ENCODE measurements around the gene KCNA10. TPM values are rescaled to one million over a fixed set of nuclear protein-coding genes. Genes with fewer than 3 reads are reported as not detected.
A peak's percentile ranks its signal among the peaks of the same experiment; 100 is the strongest.

The KCNA10 gene
- total RNA-seq, 1 experiment from 2014 or later = not detected

DNA sequence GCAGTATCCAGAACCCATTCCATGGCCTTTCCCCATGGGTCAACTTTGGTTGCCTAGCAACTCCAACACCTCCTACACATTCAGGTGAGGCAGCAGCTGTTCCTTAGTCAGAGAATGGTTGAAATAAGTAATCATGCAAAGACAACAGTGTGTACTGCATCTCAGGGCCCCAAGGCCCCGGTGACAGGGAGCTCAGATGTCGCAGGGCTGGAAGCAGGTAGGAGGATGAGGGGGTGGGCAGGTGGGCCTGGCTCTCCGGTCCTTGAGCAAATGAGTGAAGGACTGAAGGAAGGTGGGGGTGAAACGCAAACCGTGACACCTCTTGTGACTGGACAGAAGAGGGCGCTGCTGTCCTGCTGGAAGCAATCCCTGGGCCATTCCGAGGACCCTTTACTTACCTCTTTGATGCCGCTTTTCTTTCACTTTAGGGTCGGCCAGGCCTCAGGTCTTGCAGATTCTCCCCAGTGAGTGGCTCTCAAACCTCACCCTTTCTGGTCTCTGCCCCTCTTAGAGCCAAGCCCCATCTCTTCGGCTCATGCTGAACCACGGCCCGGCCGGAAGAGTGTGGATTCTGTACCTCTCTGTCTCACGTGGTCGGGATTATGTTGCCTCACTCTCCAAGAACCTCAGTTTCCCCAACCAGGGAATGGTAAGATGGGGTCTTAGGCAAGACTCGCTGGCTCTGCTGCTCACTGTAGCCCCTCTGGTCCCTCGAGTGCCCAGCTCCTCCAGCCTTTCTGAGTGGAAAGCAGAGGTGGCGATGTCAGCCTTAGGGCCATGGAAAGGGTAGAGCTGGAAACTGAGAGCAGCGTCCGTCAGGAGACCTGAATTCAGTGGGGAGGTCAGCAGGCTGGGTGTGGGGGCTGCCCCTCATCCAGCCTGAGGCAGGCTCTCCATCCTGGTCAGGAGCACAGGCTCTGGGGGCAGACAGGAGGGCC, 5.6 kb upstream of the KCNA10 start:
- Mint-ChIP-seq H3K27ac (no peak overlapping the region), H3K27me3 (ENCODE audit: low read depth) (peaks cover 4% of the 10 kb centered on the region), H3K9me3 (no peaks in the 10 kb centered on the region), H3K36me3 (no peaks in the 10 kb centered on the region), H3K4me1 (no peaks in the 10 kb centered on the region), H3K4me3 (no peak overlapping the region)
- TF ChIP-seq, protein P1, sequence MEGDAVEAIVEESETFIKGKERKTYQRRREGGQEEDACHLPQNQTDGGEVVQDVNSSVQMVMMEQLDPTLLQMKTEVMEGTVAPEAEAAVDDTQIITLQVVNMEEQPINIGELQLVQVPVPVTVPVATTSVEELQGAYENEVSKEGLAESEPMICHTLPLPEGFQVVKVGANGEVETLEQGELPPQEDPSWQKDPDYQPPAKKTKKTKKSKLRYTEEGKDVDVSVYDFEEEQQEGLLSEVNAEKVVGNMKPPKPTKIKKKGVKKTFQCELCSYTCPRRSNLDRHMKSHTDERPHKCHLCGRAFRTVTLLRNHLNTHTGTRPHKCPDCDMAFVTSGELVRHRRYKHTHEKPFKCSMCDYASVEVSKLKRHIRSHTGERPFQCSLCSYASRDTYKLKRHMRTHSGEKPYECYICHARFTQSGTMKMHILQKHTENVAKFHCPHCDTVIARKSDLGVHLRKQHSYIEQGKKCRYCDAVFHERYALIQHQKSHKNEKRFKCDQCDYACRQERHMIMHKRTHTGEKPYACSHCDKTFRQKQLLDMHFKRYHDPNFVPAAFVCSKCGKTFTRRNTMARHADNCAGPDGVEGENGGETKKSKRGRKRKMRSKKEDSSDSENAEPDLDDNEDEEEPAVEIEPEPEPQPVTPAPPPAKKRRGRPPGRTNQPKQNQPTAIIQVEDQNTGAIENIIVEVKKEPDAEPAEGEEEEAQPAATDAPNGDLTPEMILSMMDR (IDR thresholded peaks at IDR 0.05) = peak; percentile 88
- TF ChIP-seq, protein P2, sequence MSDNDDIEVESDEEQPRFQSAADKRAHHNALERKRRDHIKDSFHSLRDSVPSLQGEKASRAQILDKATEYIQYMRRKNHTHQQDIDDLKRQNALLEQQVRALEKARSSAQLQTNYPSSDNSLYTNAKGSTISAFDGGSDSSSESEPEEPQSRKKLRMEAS (CRISPR knock-in tag; IDR thresholded peaks at IDR 0.05) = no peak
- ChIA-PET POLR2A (no interaction called here), CTCF (interaction anchor here (0.6 to 8.7 kb wide), 34 partner anchors 9 to 347 kb away, joined by 3 to 66 read pairs (median 4); partner anchors contain the start of gene KCNA2)
- ATAC-seq (peak; percentile 96), DNase-seq (ENCODE audit: low spot score) (peak; percentile 81)

DNA sequence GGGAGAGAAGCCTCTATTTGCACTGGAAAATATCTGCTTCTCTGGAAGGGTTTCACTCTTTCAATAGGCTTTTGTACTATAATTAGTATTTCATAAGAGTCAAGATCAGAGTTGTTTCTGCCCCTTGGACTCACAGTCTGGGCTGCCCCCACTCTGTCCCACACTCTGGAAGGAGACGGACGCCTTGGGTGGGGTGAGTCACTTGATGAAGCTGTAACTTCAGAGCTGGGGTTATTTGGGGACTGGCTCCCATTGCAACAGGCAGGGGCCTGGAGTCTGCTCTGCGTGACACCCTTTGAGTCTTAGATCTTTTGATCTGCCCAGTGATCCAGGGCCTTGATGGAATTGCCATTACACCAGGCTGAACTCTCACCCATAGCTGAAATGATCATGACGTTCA, 4.0 kb upstream of the KCNA10 start:
- no peak overlapping the region for H3K27ac Mint-ChIP-seq
- CTCF ChIA-PET = interaction anchor here (1.5 to 8.7 kb wide), 6 partner anchors 10 to 259 kb away, joined by 11 to 66 read pairs (median 29); partner anchors contain the start of gene KCNA2
- no peaks in the 10 kb centered on the region for H3K4me1 Mint-ChIP-seq
- POLR2A ChIA-PET = no interaction called here
- peaks cover 7% of the 10 kb centered on the region for H3K9me3 Mint-ChIP-seq
- TF ChIP-seq, protein P1 (IDR thresholded peaks at IDR 0.05) = no peak
- TF ChIP-seq ELF4 (CRISPR knock-in tag; IDR thresholded peaks at IDR 0.05; ENCODE audit: low read depth) = no peak
- TF ChIP-seq, protein P3, sequence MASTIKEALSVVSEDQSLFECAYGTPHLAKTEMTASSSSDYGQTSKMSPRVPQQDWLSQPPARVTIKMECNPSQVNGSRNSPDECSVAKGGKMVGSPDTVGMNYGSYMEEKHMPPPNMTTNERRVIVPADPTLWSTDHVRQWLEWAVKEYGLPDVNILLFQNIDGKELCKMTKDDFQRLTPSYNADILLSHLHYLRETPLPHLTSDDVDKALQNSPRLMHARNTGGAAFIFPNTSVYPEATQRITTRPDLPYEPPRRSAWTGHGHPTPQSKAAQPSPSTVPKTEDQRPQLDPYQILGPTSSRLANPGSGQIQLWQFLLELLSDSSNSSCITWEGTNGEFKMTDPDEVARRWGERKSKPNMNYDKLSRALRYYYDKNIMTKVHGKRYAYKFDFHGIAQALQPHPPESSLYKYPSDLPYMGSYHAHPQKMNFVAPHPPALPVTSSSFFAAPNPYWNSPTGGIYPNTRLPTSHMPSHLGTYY (CRISPR knock-in tag; IDR thresholded peaks at IDR 0.05) = no peak
- H3K4me3 Mint-ChIP-seq = no peak overlapping the region
- H3K36me3 Mint-ChIP-seq = no peaks in the 10 kb centered on the region
- ATAC-seq (no peak), DNase-seq (ENCODE audit: low spot score) (no peak)
- H3K27me3 Mint-ChIP-seq (ENCODE audit: low read depth) = no peaks in the 10 kb centered on the region; the same call in none of the 2 replicates

DNA sequence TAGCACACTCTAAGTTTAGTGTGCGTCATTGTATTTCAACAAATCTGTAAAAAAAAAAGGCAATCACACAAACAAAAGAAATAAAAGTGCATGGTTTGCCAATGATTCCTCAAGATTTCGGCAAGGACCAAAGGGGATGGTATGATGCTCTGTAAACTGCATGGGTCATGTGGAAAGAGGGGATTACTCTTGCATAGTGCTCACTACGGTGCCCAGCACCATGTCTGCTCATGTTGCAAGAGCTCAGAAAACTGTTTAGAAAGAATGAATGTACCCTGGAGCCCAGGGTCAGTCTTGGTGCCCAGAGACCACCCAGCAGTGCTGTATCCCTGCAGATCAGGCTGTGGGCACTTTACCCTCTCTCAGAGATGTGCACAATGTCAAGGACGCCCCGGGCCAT, 3.6 kb upstream of the KCNA10 start:
- Mint-ChIP-seq H3K27me3 (ENCODE audit: low read depth) (no peaks in the 10 kb centered on the region; the same call in none of the 2 replicates), H3K9me3 (peaks cover 12% of the 10 kb centered on the region), H3K36me3 (no peaks in the 10 kb centered on the region; the same call in 1 of the 2 replicates), H3K4me1 (no peaks in the 10 kb centered on the region), H3K27ac (no peak overlapping the region), H3K4me3 (no peak overlapping the region)
- ATAC-seq = no peak
- no peak for DNase-seq (ENCODE audit: low spot score)
- ChIA-PET POLR2A (no interaction called here), CTCF (interaction anchor here (3.1 to 8.7 kb wide), 5 partner anchors 27 to 259 kb away, joined by 15 to 66 read pairs (median 33); partner anchors contain the start of gene KCNA2)
- TF ChIP-seq, protein P4, sequence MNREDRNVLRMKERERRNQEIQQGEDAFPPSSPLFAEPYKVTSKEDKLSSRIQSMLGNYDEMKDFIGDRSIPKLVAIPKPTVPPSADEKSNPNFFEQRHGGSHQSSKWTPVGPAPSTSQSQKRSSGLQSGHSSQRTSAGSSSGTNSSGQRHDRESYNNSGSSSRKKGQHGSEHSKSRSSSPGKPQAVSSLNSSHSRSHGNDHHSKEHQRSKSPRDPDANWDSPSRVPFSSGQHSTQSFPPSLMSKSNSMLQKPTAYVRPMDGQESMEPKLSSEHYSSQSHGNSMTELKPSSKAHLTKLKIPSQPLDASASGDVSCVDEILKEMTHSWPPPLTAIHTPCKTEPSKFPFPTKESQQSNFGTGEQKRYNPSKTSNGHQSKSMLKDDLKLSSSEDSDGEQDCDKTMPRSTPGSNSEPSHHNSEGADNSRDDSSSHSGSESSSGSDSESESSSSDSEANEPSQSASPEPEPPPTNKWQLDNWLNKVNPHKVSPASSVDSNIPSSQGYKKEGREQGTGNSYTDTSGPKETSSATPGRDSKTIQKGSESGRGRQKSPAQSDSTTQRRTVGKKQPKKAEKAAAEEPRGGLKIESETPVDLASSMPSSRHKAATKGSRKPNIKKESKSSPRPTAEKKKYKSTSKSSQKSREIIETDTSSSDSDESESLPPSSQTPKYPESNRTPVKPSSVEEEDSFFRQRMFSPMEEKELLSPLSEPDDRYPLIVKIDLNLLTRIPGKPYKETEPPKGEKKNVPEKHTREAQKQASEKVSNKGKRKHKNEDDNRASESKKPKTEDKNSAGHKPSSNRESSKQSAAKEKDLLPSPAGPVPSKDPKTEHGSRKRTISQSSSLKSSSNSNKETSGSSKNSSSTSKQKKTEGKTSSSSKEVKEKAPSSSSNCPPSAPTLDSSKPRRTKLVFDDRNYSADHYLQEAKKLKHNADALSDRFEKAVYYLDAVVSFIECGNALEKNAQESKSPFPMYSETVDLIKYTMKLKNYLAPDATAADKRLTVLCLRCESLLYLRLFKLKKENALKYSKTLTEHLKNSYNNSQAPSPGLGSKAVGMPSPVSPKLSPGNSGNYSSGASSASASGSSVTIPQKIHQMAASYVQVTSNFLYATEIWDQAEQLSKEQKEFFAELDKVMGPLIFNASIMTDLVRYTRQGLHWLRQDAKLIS (CRISPR knock-in tag; IDR thresholded peaks at IDR 0.05; ENCODE audit: borderline replicate concordance) = no peak
- TF ChIP-seq TP53 (CRISPR knock-in tag; IDR thresholded peaks at IDR 0.05) (no peak), ZNF671 (CRISPR knock-in tag; IDR thresholded peaks at IDR 0.05) (no peak), SP1 (CRISPR knock-in tag; conservative IDR thresholded peaks at IDR 0.05) (no peak), TEAD4 (CRISPR knock-in tag; IDR thresholded peaks at IDR 0.05) (no peak), ZNF232 (CRISPR knock-in tag; IDR thresholded peaks at IDR 0.05) (no peak), TCF7 (CRISPR knock-in tag; IDR thresholded peaks at IDR 0.05; ENCODE audit: low read depth) (no peak)
- TF ChIP-seq, protein P5, sequence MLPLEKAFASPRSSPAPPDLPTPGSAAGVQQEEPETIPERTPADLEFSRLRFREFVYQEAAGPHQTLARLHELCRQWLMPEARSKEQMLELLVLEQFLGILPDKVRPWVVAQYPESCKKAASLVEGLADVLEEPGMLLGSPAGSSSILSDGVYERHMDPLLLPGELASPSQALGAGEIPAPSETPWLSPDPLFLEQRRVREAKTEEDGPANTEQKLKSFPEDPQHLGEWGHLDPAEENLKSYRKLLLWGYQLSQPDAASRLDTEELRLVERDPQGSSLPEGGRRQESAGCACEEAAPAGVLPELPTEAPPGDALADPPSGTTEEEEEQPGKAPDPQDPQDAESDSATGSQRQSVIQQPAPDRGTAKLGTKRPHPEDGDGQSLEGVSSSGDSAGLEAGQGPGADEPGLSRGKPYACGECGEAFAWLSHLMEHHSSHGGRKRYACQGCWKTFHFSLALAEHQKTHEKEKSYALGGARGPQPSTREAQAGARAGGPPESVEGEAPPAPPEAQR (CRISPR knock-in tag; IDR thresholded peaks at IDR 0.05) = no peak
- TF ChIP-seq, protein P6, sequence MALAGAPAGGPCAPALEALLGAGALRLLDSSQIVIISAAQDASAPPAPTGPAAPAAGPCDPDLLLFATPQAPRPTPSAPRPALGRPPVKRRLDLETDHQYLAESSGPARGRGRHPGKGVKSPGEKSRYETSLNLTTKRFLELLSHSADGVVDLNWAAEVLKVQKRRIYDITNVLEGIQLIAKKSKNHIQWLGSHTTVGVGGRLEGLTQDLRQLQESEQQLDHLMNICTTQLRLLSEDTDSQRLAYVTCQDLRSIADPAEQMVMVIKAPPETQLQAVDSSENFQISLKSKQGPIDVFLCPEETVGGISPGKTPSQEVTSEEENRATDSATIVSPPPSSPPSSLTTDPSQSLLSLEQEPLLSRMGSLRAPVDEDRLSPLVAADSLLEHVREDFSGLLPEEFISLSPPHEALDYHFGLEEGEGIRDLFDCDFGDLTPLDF (CRISPR knock-in tag; IDR thresholded peaks at IDR 0.05) = no peak
- TF ChIP-seq, protein P7, sequence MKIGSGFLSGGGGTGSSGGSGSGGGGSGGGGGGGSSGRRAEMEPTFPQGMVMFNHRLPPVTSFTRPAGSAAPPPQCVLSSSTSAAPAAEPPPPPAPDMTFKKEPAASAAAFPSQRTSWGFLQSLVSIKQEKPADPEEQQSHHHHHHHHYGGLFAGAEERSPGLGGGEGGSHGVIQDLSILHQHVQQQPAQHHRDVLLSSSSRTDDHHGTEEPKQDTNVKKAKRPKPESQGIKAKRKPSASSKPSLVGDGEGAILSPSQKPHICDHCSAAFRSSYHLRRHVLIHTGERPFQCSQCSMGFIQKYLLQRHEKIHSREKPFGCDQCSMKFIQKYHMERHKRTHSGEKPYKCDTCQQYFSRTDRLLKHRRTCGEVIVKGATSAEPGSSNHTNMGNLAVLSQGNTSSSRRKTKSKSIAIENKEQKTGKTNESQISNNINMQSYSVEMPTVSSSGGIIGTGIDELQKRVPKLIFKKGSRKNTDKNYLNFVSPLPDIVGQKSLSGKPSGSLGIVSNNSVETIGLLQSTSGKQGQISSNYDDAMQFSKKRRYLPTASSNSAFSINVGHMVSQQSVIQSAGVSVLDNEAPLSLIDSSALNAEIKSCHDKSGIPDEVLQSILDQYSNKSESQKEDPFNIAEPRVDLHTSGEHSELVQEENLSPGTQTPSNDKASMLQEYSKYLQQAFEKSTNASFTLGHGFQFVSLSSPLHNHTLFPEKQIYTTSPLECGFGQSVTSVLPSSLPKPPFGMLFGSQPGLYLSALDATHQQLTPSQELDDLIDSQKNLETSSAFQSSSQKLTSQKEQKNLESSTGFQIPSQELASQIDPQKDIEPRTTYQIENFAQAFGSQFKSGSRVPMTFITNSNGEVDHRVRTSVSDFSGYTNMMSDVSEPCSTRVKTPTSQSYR (CRISPR knock-in tag; IDR thresholded peaks at IDR 0.05) = no peak

Data from WTC11 (cell line).